Activated CD4-positive, CD25-positive, alpha-beta regulatory T cell treated with anti-CD3 and anti-CD28 coated beads, Interleukin-2, amount 50 U/mL, for 24 hours (primary cell): ENCODE measurements around the gene PSKH1.
"Not testable (repeated sequence)": the region's sequence is repeated elsewhere in the genome, so short reads cannot be mapped to it uniquely, and the experiment has no call there.

Experiments
- ATAC-seq, 2 donors: fragments of 150-1000 bp; cut with Tn5 transposase; one replicate each; pipeline ENCODE4 v1.10.0; 2021; ENCODE audit warnings: mild to moderate bottlenecking in 1 of 2, moderate library complexity in 1 of 2

PSKH1 gene

GRCh38 chr16:67926181-67926750 is 33.2 kb downstream of the PSKH1 start:
- no peak for ATAC-seq

GRCh38 chr16:67927131-67927941 is 34.3 kb downstream of the PSKH1 start:
- ATAC-seq: peak in 1 of 2 donors; percentile 7

- no peak for ATAC-seq
Measured at GRCh38 chr16:67928147-67928546, 35.1 kb downstream of the PSKH1 start.

- peak; percentile 77 to 82 for ATAC-seq
Measured at GRCh38 chr16:67928561-67929364, 35.7 kb downstream of the PSKH1 start.

- no peak for ATAC-seq
Measured at GRCh38 chr16:67930191-67930590, 37.1 kb downstream of the PSKH1 start.

- ATAC-seq: no peak
Measured at GRCh38 chr16:67930678-67931211, 37.7 kb downstream of the PSKH1 start.

- no peak for ATAC-seq
Measured at GRCh38 chr16:67931712-67932461, 38.8 kb downstream of the PSKH1 start, which contains the start of gene CTRL. Gene CTRL (minus strand): TSS chr16:67931862. CDS start chr16:67931852, 10 bp downstream.

GRCh38 chr16:67932462-67932840 is 39.4 kb downstream of the PSKH1 start:
- ATAC-seq: no peak

GRCh38 chr16:67933805-67934204 is 40.8 kb downstream of the PSKH1 start:
- no peak for ATAC-seq

- ATAC-seq: no peak
Measured at GRCh38 chr16:67934306-67935100, 41.4 kb downstream of the PSKH1 start.

- no peak for ATAC-seq
Measured at GRCh38 chr16:67935101-67935401, 42.0 kb downstream of the PSKH1 start.

- ATAC-seq: peak; percentile 92
Measured at GRCh38 chr16:67935402-67936123, 42.5 kb downstream of the PSKH1 start.

- peak; percentile 2 to 67 for ATAC-seq
Measured at GRCh38 chr16:67936124-67936879, 43.2 kb downstream of the PSKH1 start, which contains the start of gene PSMB10. Gene PSMB10 (minus strand): TSS chr16:67936850. CDS start chr16:67936749, 101 bp downstream.

- peak in 1 of 2 donors; percentile 59 for ATAC-seq
Measured at GRCh38 chr16:67936880-67937605, 44.0 kb downstream of the PSKH1 start.

GRCh38 chr16:67937713-67938112 is 44.7 kb downstream of the PSKH1 start:
- ATAC-seq: not testable (repeated sequence)

GRCh38 chr16:67939507-67940445 is 46.7 kb downstream of the PSKH1 start:
- no peak for ATAC-seq

- no peak for ATAC-seq
Measured at GRCh38 chr16:67940446-67941089, 47.5 kb downstream of the PSKH1 start.
